Activated CD4-positive, alpha-beta T cell treated with anti-CD3 and anti-CD28 coated beads, Interleukin-2, amount 50 U/mL, for 4 hours (primary cell): ENCODE measurements around the gene EFNA1.

ENCODE experiments used
- DNase-seq, 2 experiments: peaks; one replicate each; pipeline ENCODE4 v3.0.0-alpha.2; 2020

Gene EFNA1

DNA sequence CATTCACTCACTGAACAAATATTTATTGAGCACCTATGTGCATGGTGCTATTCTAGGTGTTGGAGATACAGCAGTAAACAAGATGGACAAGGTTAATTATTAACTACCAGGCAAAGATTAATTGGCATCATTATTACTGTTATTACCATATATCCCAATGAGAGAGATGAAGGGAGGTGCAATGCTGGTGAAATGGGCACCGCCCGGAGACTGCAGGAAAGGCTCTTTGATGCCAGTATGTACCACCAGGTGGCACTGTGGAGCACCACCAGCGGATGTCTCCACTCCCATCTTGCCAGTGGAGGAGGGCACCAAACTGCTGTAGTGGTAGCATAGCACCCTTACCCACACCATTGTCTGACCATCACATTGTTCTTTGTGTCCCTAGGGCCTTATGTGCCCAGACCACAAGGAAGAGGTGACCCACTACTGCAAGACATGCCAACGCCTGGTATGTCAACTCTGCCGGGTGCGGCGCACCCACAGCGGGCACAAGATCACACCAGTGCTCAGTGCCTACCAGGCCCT is 48.9 kb downstream of the EFNA1 start:
- DNase-seq = peak; percentile 81 to 83

DNA sequence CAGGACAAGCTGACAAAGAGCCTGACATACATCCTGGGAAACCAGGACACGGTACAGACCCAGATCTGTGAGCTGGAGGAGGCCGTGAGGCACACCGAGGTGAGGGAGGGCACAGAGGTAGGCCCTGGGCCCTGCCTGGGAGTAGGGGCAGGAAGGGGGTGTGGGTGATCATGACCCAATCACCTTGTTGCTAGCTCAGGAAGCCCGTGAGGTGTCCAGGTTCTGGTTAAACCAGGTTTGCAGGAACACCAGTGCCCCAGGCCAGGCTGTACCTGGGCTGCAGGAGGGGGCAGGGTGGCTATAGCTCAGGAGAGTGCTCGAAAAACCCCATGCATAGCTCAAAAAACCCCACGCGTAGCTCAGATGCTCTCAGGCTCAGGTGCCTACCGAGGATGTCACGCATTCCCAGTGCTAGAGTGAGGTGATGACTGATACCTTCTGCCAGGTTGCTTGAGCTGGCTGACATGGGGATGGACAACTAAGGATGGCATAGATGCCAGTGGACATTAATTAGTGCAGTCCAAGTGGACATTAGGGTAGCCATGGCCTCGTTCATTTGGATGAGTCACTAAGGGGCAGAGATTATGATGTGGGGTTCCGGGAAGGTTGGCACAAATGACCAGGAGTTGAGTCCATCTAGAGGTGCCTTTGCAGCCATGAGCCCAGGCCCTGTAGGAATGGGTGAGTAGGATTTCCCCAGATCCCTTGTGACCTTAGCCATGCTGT is 49.7 kb downstream of the EFNA1 start:
- DNase-seq = no peak

DNA sequence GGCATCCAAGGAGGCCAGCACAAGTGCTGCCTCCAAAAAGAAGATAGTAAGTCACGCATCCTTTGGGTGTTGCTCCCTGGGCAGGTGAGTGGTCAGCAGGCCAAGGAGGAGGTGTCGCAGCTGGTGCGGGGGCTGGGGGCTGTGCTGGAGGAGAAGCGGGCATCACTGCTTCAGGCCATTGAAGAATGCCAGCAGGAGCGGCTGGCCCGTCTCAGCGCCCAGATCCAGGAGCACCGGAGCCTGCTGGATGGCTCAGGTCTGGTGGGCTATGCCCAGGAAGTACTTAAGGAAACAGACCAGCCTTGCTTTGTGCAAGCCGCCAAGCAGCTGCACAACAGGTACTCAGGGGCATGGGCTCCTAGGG is 50.2 kb downstream of the EFNA1 start:
- no peak for DNase-seq

DNA sequence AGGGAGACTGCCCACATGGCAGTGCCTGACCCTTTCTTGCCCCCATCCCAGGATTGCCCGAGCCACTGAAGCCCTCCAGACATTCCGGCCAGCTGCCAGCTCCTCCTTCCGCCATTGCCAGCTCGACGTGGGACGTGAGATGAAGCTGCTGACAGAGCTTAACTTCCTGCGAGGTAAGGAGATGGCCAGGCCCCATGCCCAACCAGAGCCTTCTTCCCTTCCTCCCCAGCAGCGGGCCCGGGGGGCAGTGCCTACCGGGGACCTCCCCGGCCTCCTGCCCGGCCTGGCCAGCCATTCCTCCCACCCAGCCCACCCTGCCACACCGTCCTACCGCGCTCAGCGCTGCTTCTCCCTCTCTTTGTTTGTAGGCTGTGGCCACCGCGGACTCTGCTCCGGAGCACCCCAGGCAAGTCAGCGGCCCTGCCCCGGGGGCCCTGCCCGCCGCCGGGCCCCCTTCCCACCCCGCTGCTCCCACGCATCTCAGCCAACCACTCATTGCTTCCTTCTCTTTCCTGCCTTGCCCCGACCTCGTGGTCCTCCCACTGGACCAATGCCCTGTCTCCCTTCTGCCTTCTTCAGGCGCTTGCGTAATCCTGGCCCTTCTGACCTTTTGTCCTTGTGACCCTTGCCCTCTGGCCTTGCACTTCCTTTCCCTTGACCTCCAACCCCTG is 50.9 kb downstream of the EFNA1 start:
- no peak for DNase-seq

DNA sequence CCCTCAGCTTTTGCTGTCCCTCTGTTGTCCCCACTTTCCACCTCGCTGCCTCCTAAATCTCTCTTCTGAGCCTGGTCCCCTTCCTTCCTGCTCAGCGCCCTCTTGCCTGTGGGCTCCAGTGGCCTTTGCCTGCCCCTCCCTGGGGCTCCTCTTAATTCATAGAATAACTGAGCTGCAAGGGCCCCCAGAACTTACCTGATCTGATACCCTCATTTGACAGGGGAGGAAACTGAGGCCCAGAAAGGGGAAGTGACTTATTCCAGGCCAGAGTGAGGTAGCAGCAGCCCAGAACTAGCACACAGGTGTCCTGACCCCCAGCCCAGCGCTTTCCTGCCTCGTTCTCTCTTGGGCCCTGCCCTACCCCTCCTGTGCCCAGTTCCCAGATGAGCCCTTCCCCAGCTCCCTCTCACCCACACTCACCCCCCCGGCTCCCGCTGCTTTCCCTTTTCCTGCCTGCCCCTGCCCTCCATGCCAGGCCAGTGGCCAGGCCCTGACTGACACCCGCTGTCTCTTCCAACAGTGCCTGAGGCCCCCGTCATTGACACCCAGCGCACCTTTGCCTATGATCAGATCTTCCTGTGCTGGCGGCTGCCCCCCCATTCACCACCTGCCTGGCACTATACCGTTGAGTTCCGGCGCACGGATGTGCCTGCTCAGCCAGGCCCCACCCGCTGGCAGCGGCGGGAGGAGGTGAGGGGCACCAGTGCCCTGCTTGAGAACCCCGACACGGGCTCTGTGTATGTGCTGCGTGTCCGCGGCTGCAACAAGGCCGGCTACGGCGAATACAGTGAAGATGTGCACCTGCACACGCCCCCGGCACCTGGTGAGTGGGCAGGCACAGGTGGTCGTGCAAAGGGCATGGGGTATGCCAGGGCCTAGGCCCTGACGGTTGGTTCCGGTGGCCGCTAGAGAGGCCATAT is 51.7 kb downstream of the EFNA1 start:
- DNase-seq = no peak

DNA sequence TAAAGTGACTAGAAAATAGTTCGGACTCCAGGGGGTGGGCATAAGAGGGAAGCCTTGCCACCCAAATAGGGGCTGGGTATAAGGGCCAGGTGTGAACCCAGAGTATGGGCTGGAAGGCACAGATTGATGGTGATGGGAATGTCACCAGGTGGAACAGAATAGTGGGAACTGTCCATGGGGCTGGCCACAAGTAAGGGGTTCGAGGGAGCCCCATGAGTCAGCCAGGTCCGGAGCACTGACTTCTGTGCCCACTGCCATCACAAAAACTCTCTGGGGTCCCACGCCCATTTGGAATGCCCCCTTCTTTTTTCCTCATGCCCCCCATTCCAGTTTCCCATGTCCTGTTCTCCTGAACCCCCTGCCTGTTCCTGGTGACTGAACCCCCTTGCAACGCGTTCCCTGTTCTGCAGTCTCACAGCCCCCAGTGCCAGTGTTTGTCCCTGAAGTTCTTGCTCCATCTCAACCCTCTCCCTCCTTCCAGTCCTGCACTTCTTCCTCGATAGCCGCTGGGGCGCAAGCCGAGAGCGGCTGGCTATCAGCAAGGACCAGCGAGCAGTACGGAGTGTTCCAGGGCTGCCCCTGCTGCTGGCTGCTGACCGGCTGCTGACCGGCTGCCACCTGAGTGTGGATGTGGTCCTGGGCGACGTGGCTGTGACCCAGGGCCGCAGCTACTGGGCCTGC is 53.8 kb downstream of the EFNA1 start:
- DNase-seq = no peak

DNA sequence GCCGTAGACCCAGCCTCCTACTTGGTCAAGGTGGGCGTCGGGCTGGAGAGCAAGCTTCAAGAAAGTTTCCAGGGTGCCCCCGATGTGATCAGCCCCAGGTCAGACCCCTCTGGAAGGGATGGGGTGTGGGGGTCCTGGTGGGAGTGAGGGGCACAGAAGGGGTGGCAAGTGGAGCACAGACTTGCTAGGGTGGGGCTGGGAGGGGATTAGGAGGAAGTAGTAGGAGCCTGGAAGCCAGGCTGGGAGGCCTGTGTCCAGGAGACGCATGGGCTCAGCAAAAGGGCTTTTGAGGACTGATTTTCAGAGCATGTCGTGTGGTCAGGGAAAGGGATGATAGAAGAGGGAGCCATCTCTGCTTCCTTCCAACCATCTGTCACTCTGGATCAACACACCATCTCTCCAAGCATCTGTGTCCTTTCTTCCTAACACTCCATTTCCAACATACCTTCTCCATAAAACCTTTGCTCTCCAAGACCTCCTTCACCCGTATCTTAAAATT is 54.4 kb downstream of the EFNA1 start:
- DNase-seq = no peak

DNA sequence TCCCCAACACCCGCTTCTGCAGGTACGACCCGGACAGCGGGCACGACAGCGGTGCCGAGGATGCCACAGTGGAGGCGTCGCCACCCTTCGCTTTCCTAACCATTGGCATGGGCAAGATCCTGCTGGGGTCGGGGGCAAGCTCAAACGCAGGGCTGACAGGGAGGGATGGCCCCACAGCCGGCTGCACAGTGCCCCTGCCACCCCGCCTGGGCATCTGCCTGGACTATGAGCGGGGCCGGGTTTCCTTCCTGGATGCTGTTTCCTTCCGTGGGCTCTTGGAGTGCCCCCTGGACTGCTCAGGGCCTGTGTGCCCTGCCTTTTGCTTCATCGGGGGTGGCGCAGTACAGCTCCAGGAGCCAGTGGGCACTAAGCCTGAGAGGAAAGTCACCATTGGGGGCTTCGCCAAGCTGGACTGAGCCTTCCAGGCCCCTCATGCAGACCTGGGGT is 56.1 kb downstream of the EFNA1 start:
- no peak for DNase-seq

DNA sequence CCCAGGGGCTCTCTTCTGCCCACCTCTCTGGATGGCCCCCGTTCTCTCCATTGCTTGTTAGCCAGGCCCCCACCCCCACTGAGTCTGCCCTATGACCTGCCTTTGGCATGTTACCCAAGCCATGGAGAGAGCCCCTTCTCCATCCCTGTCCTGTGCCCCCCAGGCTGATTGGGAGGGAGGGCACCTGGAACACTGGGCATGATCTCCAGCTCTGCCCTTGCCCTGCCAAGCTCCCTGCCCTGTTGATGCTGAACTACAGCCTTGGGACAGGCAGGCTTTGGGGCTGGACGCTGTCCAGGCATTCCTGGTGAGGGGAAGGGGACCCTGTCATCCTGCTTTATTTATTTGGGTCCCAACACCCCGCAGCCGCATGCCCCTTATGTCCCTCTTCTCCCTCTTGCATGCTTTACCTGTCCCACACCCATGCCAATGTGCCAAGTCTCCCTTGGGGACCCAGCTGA is 56.7 kb downstream of the EFNA1 start:
- DNase-seq = no peak
